ENCODE results near the gene TRMT10C.

Gene TRMT10C

GRCh38 chr3:101532783-101533602, 28.7 kb upstream of the TRMT10C start:
- Histone ChIP-seq H3K9ac (ENCODE audit: low read depth, low read length) (no peak overlapping the region), H2AFZ (ENCODE audit: low read depth, low read length) (no peak overlapping the region), H3K27ac (ENCODE audit: low read length) (no peak overlapping the region), H3K79me2 (ENCODE audit: insufficient read depth, low read length) (no peaks in the 10 kb centered on the region), H3K9me3 (ENCODE audit: insufficient read depth, low read length, severe bottlenecking) (no peaks in the 10 kb centered on the region), H3K27me3 (ENCODE audit: insufficient read depth, low read length, poor library complexity) (no peaks in the 10 kb centered on the region), H4K20me1 (ENCODE audit: insufficient read depth, low read length) (no peaks in the 10 kb centered on the region), H3K36me3 (ENCODE audit: insufficient read depth, low read length) (no peaks in the 10 kb centered on the region), H3K4me2 (ENCODE audit: insufficient read depth, low read length) (no peak overlapping the region), H3K4me3 (ENCODE audit: low read depth in 1 of 2, low read length in 2 of 2) (no peak overlapping the region), H3K4me1 (ENCODE audit: insufficient read depth, low read length) (no peaks in the 10 kb centered on the region)
- ATAC-seq (ENCODE audit: insufficient read depth, low read depth) (no peak), DNase-seq (no peak)
- TF ChIP-seq CTCF (IDR thresholded peaks at IDR 0.05; ENCODE audit: borderline replicate concordance, extremely low read depth, low read length, poor library complexity, severe bottlenecking) (no peak), EZH2 (IDR thresholded peaks at IDR 0.05; ENCODE audit: borderline replicate concordance, low read depth, low read length, severe bottlenecking) (no peak)

GRCh38 chr3:101533603-101533968, 28.1 kb upstream of the TRMT10C start:
- H3K27ac ChIP-seq (ENCODE audit: low read length), result no peak overlapping the region
- DNase-seq (no peak), ATAC-seq (ENCODE audit: insufficient read depth, low read depth) (no peak)
- no peaks in the 10 kb centered on the region for H3K79me2 ChIP-seq (ENCODE audit: insufficient read depth, low read length)
- no peaks in the 10 kb centered on the region for H4K20me1 ChIP-seq (ENCODE audit: insufficient read depth, low read length)
- no peaks in the 10 kb centered on the region for H3K36me3 ChIP-seq (ENCODE audit: insufficient read depth, low read length)
- no peak overlapping the region for H3K4me2 ChIP-seq (ENCODE audit: insufficient read depth, low read length)
- H2AFZ ChIP-seq (ENCODE audit: low read depth, low read length), result no peak overlapping the region
- no peaks in the 10 kb centered on the region for H3K4me1 ChIP-seq (ENCODE audit: insufficient read depth, low read length)
- TF ChIP-seq CTCF (IDR thresholded peaks at IDR 0.05; ENCODE audit: borderline replicate concordance, extremely low read depth, low read length, poor library complexity, severe bottlenecking) (no peak), EZH2 (IDR thresholded peaks at IDR 0.05; ENCODE audit: borderline replicate concordance, low read depth, low read length, severe bottlenecking) (no peak)
- H3K9me3 ChIP-seq (ENCODE audit: insufficient read depth, low read length, severe bottlenecking), result no peaks in the 10 kb centered on the region
- H3K27me3 ChIP-seq (ENCODE audit: insufficient read depth, low read length, poor library complexity), result no peaks in the 10 kb centered on the region
- no peak overlapping the region for H3K9ac ChIP-seq (ENCODE audit: low read depth, low read length)
- H3K4me3 ChIP-seq (ENCODE audit: low read depth in 1 of 2, low read length in 2 of 2), result no peak overlapping the region

GRCh38 chr3:101535221-101535620, 26.4 kb upstream of the TRMT10C start:
- H3K27me3 ChIP-seq (ENCODE audit: insufficient read depth, low read length, poor library complexity), result no peaks in the 10 kb centered on the region
- ATAC-seq (ENCODE audit: insufficient read depth, low read depth) (no peak), DNase-seq (no peak)
- H2AFZ ChIP-seq (ENCODE audit: low read depth, low read length), result no peak overlapping the region
- H3K9me3 ChIP-seq (ENCODE audit: insufficient read depth, low read length, severe bottlenecking), result no peaks in the 10 kb centered on the region
- TF ChIP-seq CTCF (IDR thresholded peaks at IDR 0.05; ENCODE audit: borderline replicate concordance, extremely low read depth, low read length, poor library complexity, severe bottlenecking) (no peak), EZH2 (IDR thresholded peaks at IDR 0.05; ENCODE audit: borderline replicate concordance, low read depth, low read length, severe bottlenecking) (no peak)
- H3K79me2 ChIP-seq (ENCODE audit: insufficient read depth, low read length), result no peaks in the 10 kb centered on the region
- H3K27ac ChIP-seq (ENCODE audit: low read length), result no peak overlapping the region
- no peak overlapping the region for H3K4me3 ChIP-seq (ENCODE audit: low read depth in 1 of 2, low read length in 2 of 2)
- no peaks in the 10 kb centered on the region for H4K20me1 ChIP-seq (ENCODE audit: insufficient read depth, low read length)
- H3K9ac ChIP-seq (ENCODE audit: low read depth, low read length), result no peak overlapping the region
- H3K4me2 ChIP-seq (ENCODE audit: insufficient read depth, low read length), result no peak overlapping the region
- H3K36me3 ChIP-seq (ENCODE audit: insufficient read depth, low read length), result no peaks in the 10 kb centered on the region
- no peaks in the 10 kb centered on the region for H3K4me1 ChIP-seq (ENCODE audit: insufficient read depth, low read length)

All from DND-41 (cell line).